NCI-H1436 (cell line): ENCODE data around the gene LRRC17.
A peak's percentile ranks its signal among the peaks of the same experiment; 100 is the strongest.

ENCODE experiments used
- DNase-seq: peaks from one replicate; lab custom pipeline; 2025; lab: John Stamatoyannopoulos, UW

Gene LRRC17, protein sequence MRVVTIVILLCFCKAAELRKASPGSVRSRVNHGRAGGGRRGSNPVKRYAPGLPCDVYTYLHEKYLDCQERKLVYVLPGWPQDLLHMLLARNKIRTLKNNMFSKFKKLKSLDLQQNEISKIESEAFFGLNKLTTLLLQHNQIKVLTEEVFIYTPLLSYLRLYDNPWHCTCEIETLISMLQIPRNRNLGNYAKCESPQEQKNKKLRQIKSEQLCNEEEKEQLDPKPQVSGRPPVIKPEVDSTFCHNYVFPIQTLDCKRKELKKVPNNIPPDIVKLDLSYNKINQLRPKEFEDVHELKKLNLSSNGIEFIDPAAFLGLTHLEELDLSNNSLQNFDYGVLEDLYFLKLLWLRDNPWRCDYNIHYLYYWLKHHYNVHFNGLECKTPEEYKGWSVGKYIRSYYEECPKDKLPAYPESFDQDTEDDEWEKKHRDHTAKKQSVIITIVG

GRCh38 chr7:102912742-102913141 lies at the start of gene LRRC17:
Gene LRRC17, plus strand, starts transcription at chr7:102913000. Its CDS starts 20,914 bp downstream, at chr7:102933914.
- peak; percentile 64 for DNase-seq

GRCh38 chr7:102864958-102865357 lies 47.8 kb upstream of the LRRC17 start:
- no peak for DNase-seq

DNA sequence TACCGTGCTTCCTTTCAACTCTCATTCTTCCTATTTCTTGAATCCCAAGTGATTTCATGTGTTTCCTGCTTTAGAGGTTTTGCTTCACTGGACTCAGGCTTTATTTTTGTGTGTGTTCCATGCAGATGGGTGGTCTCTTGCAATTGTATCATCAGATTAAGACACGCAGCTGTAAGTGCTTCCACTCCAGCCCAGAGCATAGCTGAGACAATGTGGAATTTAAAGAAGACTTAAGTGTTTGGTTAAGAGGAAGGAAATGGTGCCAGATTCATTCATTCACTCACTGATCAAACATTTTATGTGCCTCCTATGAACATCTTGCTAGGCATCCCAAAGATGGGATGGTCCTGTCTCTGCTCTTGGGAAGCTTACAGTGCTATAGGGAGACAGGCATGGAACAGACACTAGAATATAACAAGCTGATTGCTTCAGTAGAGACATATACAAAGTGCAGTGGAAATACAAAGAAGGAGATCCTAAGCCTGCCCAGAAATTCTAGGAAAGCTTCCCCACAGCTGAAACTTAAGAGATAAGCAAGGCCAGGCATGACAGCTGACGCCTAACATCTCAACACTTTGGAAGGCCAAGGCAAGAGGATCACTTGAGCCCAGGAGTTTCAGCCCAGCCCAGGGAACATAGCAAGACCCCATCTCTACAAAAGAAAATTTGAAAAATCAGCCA lies 46.1 kb upstream of the LRRC17 start:
- DNase-seq, result no peak

- DNase-seq, result no peak
These were observed 43.6 kb upstream of the LRRC17 start for GRCh38 chr7:102869195-102869594.

DNA sequence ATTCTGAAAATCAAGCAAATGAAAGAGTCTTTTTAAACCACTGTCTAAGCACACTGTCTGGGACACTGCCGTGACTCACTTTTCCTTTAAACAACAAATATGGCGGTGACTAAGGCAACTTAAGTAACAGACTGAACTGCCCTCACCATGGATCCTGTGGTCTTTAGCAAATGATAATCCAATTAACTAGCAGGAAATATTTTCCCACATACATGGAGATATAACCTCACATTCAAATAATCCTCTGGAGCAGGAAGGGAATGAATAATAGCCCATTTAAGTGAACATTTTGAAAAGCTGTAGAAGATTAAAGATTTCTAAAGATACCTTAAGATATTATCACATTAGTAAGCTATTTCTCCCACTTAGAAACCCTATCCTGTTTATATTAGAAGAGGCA lies 40.3 kb upstream of the LRRC17 start:
- no peak for DNase-seq

DNA sequence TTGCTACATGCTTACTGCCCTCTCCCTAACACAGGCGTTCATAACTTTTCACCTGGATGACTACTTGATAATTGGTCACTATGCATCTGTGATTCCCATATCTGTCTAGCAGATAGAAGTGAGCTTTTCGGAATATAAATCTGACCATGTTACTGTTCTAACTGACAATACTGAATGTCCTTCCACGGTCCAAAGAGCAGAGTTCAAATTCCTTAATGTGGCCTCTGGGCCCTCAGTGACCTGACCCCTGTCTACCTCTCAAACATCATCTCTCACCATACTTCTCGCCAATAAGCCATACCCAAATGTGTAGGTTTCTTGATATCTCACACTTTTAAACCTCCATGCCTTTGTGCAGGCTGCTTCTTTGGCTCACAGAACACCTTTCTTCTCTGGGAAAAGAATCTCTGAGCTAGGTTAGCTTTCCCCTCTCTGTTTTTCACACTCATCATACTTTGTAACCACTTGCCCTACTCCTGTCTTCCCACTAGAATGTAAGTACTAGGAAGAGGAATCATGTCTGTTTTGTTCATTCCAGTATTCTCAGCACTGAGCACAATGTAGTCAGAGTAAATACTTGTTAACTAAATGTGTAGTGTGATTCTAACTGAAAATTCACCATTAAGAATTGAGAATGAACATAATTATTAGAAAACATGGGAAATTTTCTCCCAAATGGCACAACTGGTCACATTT lies 39.2 kb upstream of the LRRC17 start:
- no peak for DNase-seq

DNA sequence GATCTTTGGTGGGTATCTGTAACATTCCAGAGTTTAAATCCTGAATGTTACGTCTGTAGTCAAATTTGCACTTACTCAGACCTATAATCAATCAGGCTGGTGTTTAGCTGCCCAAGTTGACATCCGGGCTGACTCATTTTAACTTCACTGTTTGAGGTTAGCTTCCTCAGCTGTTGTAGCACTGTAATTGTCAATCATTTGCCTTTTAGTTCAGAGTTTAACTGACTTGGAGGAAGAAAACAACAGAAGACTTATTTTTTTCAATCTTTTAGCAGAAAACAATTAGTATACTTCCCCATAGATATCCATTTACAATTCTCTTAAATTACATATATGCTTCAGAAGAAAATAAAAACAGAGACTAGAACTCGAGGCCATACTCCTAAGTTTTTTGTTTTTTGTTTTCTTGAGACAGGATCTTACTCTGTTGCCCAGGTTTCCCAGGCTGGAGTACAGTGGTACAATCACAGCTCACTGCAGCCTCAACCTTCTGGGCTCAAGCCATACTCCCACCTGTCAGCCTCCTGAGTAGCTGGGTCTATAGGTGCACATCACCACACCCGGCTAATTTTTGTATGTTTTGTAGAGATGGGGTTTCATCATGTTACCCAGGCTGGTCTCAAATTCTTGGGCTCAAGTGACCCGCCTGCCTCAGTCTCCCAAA lies 38.5 kb upstream of the LRRC17 start:
- DNase-seq, result no peak

- no peak for DNase-seq
These were observed 37.8 kb upstream of the LRRC17 start for GRCh38 chr7:102874966-102875365.

DNA sequence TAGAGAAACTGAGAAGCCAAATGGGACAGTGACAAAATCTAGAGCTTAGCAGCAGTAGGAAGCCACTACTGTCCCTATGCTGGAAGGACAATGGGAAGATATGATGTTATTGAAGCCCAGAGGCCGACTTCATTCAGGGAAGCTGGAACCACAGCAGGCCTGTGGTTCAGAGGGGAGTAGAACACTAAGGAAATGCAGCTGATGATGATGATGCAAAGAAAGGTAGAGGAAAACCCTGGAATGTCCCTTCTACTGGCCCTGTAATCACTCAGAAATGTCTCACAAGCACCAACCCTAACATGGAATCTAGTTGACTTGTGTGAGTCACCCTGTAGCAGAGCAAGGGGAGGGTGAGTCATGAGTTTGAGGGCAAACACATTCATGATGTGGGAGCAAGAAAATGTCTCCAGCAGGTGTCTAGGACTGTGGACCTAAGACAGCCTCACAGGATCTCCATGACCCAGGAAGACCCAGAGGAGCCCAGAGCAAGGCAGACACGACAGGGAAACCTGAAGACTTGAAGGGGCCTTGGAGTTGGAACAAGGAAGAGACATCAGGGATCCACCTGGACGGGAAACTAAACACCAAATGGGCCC lies 37.0 kb upstream of the LRRC17 start:
- DNase-seq, result no peak

- DNase-seq, result no peak
These were observed 29.5 kb upstream of the LRRC17 start for GRCh38 chr7:102883098-102883860.

GRCh38 chr7:102888561-102889233 lies 24.1 kb upstream of the LRRC17 start:
- no peak for DNase-seq

GRCh38 chr7:102889851-102890250 lies 22.9 kb upstream of the LRRC17 start:
- no peak for DNase-seq

GRCh38 chr7:102890292-102890970 lies 22.4 kb upstream of the LRRC17 start:
- no peak for DNase-seq

DNA sequence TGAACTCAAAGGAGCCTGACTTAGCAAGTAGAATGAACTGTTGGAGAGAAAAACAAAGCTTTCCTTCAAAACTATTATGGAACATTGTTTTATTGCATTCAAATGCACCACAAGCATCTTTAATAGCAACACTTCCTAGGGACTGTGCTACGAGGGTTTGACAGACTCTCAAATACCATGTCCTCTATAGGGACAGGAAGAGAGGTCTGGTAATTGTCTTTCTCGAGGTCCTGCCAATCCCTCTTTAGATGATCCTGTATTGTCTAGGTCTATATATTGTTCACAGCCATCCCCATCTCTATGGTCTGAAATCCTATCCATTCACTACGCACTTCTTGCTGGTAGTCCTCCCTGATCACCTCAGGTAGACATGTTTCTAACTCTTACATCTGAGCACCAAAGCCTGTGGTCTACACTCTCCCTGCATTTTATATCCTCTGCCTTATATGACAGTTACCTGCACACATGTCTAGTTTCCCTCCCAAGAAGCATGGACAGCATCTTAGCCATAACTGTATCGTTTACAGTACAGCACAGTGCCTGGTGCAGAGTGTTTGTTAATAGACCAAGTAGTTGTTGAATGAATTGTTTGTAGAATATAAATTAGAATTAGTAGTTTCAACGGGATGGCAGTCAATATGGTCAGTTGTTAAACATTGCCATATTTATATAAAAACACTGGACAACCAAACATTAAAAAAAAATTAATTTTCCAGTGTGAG lies 21.7 kb upstream of the LRRC17 start:
- no peak for DNase-seq

GRCh38 chr7:102891693-102892261 lies 21.0 kb upstream of the LRRC17 start:
- DNase-seq, result no peak

GRCh38 chr7:102892631-102893278 lies 20.0 kb upstream of the LRRC17 start:
- no peak for DNase-seq

DNA sequence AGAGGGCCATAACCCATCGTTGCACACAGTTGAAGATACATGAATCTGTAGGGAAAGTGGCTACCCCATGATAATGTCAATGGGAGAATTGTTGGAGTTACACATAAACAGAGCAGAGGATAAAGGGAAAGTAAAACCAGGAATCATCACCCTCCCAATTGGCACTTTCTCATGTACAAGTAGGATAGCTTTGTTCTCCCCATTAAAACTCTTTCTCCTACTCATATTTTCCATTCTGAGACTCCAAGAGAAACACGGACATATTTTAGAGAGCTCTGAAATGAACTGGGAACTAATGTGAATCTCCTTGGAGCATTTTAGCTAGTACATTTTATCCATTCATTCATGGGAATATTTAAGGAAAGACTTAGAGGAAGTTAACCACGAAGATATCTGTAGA lies 17.2 kb upstream of the LRRC17 start:
- DNase-seq, result no peak

- DNase-seq, result no peak
These were observed 16.2 kb upstream of the LRRC17 start for GRCh38 chr7:102896585-102896984.
